OCI-LY1 (cell line): ENCODE results near the gene EBLN1.

Experiments
- H2AFZ ChIP-seq: fragments of 200-600 bp; sonication (generic), shearing (Covaris generic); 2 replicates; pipeline ENCODE4 v1.6.0; 2014; ENCODE audit warnings: antibody characterized with exemption, mild to moderate bottlenecking, low read length
- H3F3A ChIP-seq: fragments of 200-600 bp; sonication (generic), shearing (Covaris generic); 2 replicates; pipeline ENCODE4 v1.6.0; 2014; ENCODE audit warnings: mild to moderate bottlenecking, antibody characterized with exemption, low read length, moderate library complexity; ENCODE audit not compliant: insufficient read depth
- H3K27ac ChIP-seq: fragments of 200-600 bp; sonication (generic); 2 replicates; pipeline ENCODE4 v1.5.1; 2014; ENCODE audit warnings: low read length, mixed run types, mild to moderate bottlenecking, low read depth; ENCODE audit not compliant: poor library complexity, severe bottlenecking
- H3K27me3 ChIP-seq: fragments of 200-600 bp; sonication (generic); 2 replicates; pipeline ENCODE4 v1.6.0; 2014; ENCODE audit warnings: antibody characterized with exemption, mild to moderate bottlenecking, low read length, moderate library complexity; ENCODE audit not compliant: insufficient read depth
- H3K36me3 ChIP-seq: fragments of 200-600 bp; sonication (generic); 2 replicates; pipeline ENCODE4 v1.6.1; 2014; ENCODE audit warnings: mild to moderate bottlenecking, antibody characterized with exemption, low read length, moderate library complexity, mixed read lengths; ENCODE audit not compliant: insufficient read depth
- H3K4me1 ChIP-seq: fragments of 200-600 bp; sonication (generic); 2 replicates; pipeline ENCODE4 v1.5.1; 2014; ENCODE audit warnings: mild to moderate bottlenecking, low read length, moderate library complexity; ENCODE audit not compliant: insufficient read depth, severe bottlenecking
- H3K4me2 ChIP-seq: fragments of 200-600 bp; sonication (generic), shearing (Covaris generic); 2 replicates; pipeline ENCODE4 v1.6.1; 2014; ENCODE audit warnings: low read length
- H3K4me3 ChIP-seq: fragments of 200-600 bp; sonication (generic); 2 replicates; pipeline ENCODE4 v1.5.1; 2014; ENCODE audit warnings: low read length, low read depth, mild to moderate bottlenecking, mixed read lengths; ENCODE audit not compliant: poor library complexity, severe bottlenecking
- H3K79me2 ChIP-seq: fragments of 200-600 bp; shearing (Covaris generic); 2 replicates; pipeline ENCODE4 v1.6.1; 2016; ENCODE audit warnings: mixed run types, low read length, mixed read lengths; ENCODE audit not compliant: insufficient read depth
- H3K9ac ChIP-seq: fragments of 200-600 bp; sonication (generic), shearing (Covaris generic); 2 replicates; pipeline ENCODE4 v1.6.1; 2014; ENCODE audit warnings: mild to moderate bottlenecking, low read length, mixed read lengths
- H3K9me2 ChIP-seq: fragments of 200-600 bp; sonication (generic), shearing (Covaris generic); 2 replicates; pipeline ENCODE4 v1.6.1; 2014; ENCODE audit warnings: low read depth, mild to moderate bottlenecking, low read length, mixed read lengths
- H3K9me3 ChIP-seq: fragments of 200-600 bp; shearing (Covaris generic); 2 replicates; pipeline ENCODE4 v1.6.1; 2014; ENCODE audit warnings: low read length, mixed read lengths
- H4K20me1 ChIP-seq: fragments of 200-600 bp; sonication (generic), shearing (Covaris generic); 2 replicates; pipeline ENCODE4 v1.6.0; 2016; ENCODE audit warnings: mild to moderate bottlenecking, low read length; ENCODE audit not compliant: insufficient read depth
- EZH2 ChIP-seq: fragments of 200-600 bp; sonication (generic), shearing (Covaris generic); IDR thresholded peaks from 2 replicates; pipeline ENCODE4 v1.8.0; 2017; ENCODE audit warnings: borderline replicate concordance, mixed run types, mild to moderate bottlenecking, antibody characterized with exemption, low read length, moderate library complexity, mixed read lengths
- TF ChIP-seq, protein P1 (sequence below): fragments of 200-600 bp; sonication (generic), shearing (Covaris generic); IDR thresholded peaks from 2 replicates; pipeline ENCODE4 v1.5.1; 2017; ENCODE audit warnings: mild to moderate bottlenecking, antibody characterized with exemption, low read length, moderate library complexity, mixed read lengths

The EBLN1 gene

GRCh38 chr10:22174442-22174841, 43.4 kb downstream of the EBLN1 start:
- no peaks in the 10 kb centered on the region for H3K79me2 ChIP-seq
- no peak overlapping the region for H3K4me2 ChIP-seq
- no peaks in the 10 kb centered on the region for H3F3A ChIP-seq
- H3K36me3 ChIP-seq = no peaks in the 10 kb centered on the region
- H3K9me3 ChIP-seq = no peaks in the 10 kb centered on the region
- TF ChIP-seq EZH2 = no peak
- TF ChIP-seq, protein P1, sequence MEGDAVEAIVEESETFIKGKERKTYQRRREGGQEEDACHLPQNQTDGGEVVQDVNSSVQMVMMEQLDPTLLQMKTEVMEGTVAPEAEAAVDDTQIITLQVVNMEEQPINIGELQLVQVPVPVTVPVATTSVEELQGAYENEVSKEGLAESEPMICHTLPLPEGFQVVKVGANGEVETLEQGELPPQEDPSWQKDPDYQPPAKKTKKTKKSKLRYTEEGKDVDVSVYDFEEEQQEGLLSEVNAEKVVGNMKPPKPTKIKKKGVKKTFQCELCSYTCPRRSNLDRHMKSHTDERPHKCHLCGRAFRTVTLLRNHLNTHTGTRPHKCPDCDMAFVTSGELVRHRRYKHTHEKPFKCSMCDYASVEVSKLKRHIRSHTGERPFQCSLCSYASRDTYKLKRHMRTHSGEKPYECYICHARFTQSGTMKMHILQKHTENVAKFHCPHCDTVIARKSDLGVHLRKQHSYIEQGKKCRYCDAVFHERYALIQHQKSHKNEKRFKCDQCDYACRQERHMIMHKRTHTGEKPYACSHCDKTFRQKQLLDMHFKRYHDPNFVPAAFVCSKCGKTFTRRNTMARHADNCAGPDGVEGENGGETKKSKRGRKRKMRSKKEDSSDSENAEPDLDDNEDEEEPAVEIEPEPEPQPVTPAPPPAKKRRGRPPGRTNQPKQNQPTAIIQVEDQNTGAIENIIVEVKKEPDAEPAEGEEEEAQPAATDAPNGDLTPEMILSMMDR = no peak
- no peak overlapping the region for H2AFZ ChIP-seq
- no peak overlapping the region for H3K9ac ChIP-seq
- no peaks in the 10 kb centered on the region for H4K20me1 ChIP-seq
- no peak overlapping the region for H3K27ac ChIP-seq
- H3K27me3 ChIP-seq = no peaks in the 10 kb centered on the region
- H3K4me1 ChIP-seq = no peaks in the 10 kb centered on the region
- H3K4me3 ChIP-seq = no peak overlapping the region
- H3K9me2 ChIP-seq = no peaks in the 10 kb centered on the region

GRCh38 chr10:22171131-22171530, 46.7 kb downstream of the EBLN1 start:
- H3K4me2 ChIP-seq = no peak overlapping the region
- no peaks in the 10 kb centered on the region for H3K79me2 ChIP-seq
- no peaks in the 10 kb centered on the region for H3K36me3 ChIP-seq
- no peak overlapping the region for H3K27ac ChIP-seq
- no peaks in the 10 kb centered on the region for H3K27me3 ChIP-seq
- no peaks in the 10 kb centered on the region for H3K4me1 ChIP-seq
- H3F3A ChIP-seq = no peaks in the 10 kb centered on the region
- H3K9me3 ChIP-seq = no peaks in the 10 kb centered on the region
- no peak overlapping the region for H2AFZ ChIP-seq
- H3K9ac ChIP-seq = no peak overlapping the region
- H3K9me2 ChIP-seq = no peaks in the 10 kb centered on the region
- H3K4me3 ChIP-seq = no peak overlapping the region
- H4K20me1 ChIP-seq = no peaks in the 10 kb centered on the region
- TF ChIP-seq EZH2 = no peak
- TF ChIP-seq, protein P1 = no peak

DNA sequence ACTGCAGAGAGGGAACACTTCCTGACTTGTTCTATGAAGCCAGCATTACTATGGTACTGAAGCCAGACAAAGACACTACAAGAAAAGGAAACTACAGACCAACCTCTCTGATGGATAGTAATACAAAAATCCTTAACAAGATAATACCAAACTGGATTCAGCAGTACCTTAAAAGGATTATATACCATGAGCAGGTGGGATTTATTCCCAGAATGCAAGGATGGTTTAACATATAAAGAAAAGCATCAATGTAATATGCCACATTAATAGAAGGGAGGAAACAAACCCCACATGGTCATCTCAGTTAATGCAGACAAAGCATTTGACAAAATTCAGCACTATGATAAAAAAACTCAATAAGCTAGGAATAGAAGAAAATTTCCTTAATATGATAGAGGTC, 47.2 kb downstream of the EBLN1 start:
- H3K27me3 ChIP-seq = no peaks in the 10 kb centered on the region
- H2AFZ ChIP-seq = no peak overlapping the region
- no peaks in the 10 kb centered on the region for H3K4me1 ChIP-seq
- H3K79me2 ChIP-seq = no peaks in the 10 kb centered on the region
- no peak overlapping the region for H3K9ac ChIP-seq
- H3K4me3 ChIP-seq = no peak overlapping the region
- no peaks in the 10 kb centered on the region for H4K20me1 ChIP-seq
- TF ChIP-seq, protein P1 = no peak
- TF ChIP-seq EZH2 = no peak
- H3K4me2 ChIP-seq = no peak overlapping the region
- H3K36me3 ChIP-seq = no peaks in the 10 kb centered on the region
- no peaks in the 10 kb centered on the region for H3K9me3 ChIP-seq
- H3F3A ChIP-seq = no peaks in the 10 kb centered on the region
- H3K9me2 ChIP-seq = no peaks in the 10 kb centered on the region
- no peak overlapping the region for H3K27ac ChIP-seq
